Measurements from ENCODE around the gene SLC6A8.

SLC6A8 gene

DNA sequence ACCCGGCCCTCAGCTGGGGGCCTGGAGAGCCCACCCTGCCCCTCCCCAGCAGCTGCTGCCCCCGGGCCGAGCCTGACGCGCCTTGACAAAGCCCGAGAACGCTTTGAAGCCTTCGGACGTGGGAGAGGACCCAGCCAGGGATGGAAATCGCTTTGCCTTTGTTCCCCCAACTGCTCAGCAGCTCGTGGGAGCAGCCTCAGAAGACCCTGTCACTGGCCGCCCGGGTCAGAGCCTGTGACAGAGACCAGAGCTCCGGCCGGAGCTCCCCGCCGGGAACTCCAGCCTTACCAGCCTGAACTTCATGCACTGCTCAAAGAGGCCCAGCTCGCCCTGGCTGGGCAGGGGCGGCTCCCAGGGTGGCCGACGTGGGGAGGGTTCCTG lies 2.6 kb upstream of the SLC6A8 start:
- Histone ChIP-seq H3K9me3 (ENCODE audit: control insufficient read depth, low read length) (no peaks in the 10 kb centered on the region), H3K36me3 (ENCODE audit: control insufficient read depth, insufficient read depth, low read length) (no peaks in the 10 kb centered on the region), H2AFZ (no peak overlapping the region), H3K4me2 (ENCODE audit: low read length) (no peak overlapping the region), H3K27ac (no peak overlapping the region), H3K27me3 (ENCODE audit: control insufficient read depth, insufficient read depth, low read length) (no peaks in the 10 kb centered on the region), H3K79me2 (no peaks in the 10 kb centered on the region), H3K4me1 (no peaks in the 10 kb centered on the region), H3K9ac (no peak overlapping the region), H3K4me3 (ENCODE audit: low read depth, low read length) (no peak overlapping the region)
- TF ChIP-seq, protein P1, sequence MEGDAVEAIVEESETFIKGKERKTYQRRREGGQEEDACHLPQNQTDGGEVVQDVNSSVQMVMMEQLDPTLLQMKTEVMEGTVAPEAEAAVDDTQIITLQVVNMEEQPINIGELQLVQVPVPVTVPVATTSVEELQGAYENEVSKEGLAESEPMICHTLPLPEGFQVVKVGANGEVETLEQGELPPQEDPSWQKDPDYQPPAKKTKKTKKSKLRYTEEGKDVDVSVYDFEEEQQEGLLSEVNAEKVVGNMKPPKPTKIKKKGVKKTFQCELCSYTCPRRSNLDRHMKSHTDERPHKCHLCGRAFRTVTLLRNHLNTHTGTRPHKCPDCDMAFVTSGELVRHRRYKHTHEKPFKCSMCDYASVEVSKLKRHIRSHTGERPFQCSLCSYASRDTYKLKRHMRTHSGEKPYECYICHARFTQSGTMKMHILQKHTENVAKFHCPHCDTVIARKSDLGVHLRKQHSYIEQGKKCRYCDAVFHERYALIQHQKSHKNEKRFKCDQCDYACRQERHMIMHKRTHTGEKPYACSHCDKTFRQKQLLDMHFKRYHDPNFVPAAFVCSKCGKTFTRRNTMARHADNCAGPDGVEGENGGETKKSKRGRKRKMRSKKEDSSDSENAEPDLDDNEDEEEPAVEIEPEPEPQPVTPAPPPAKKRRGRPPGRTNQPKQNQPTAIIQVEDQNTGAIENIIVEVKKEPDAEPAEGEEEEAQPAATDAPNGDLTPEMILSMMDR (IDR thresholded peaks at IDR 0.05) = no peak

GRCh38 chrX:153685751-153686696 lies 1.7 kb upstream of the SLC6A8 start:
- H3K4me1 ChIP-seq = no peaks in the 10 kb centered on the region
- no peak overlapping the region for H3K4me3 ChIP-seq (ENCODE audit: low read depth, low read length)
- no peak overlapping the region for H3K9ac ChIP-seq
- no peaks in the 10 kb centered on the region for H3K36me3 ChIP-seq (ENCODE audit: control insufficient read depth, insufficient read depth, low read length)
- no peaks in the 10 kb centered on the region for H3K79me2 ChIP-seq
- no peak overlapping the region for H3K27ac ChIP-seq
- no peaks in the 10 kb centered on the region for H3K9me3 ChIP-seq (ENCODE audit: control insufficient read depth, low read length)
- H3K27me3 ChIP-seq (ENCODE audit: control insufficient read depth, insufficient read depth, low read length) = no peaks in the 10 kb centered on the region
- TF ChIP-seq, protein P1 (IDR thresholded peaks at IDR 0.05) = no peak
- no peak overlapping the region for H2AFZ ChIP-seq
- no peak overlapping the region for H3K4me2 ChIP-seq (ENCODE audit: low read length)

GRCh38 chrX:153686711-153687110 lies 1.0 kb upstream of the SLC6A8 start:
- TF ChIP-seq, protein P1 (IDR thresholded peaks at IDR 0.05) = no peak
- Histone ChIP-seq H2AFZ (no peak overlapping the region), H3K79me2 (no peaks in the 10 kb centered on the region), H3K4me3 (ENCODE audit: low read depth, low read length) (no peak overlapping the region), H3K4me2 (ENCODE audit: low read length) (no peak overlapping the region), H3K4me1 (no peaks in the 10 kb centered on the region), H3K36me3 (ENCODE audit: control insufficient read depth, insufficient read depth, low read length) (no peaks in the 10 kb centered on the region), H3K27ac (no peak overlapping the region), H3K9ac (no peak overlapping the region), H3K27me3 (ENCODE audit: control insufficient read depth, insufficient read depth, low read length) (no peaks in the 10 kb centered on the region), H3K9me3 (ENCODE audit: control insufficient read depth, low read length) (no peaks in the 10 kb centered on the region)

DNA sequence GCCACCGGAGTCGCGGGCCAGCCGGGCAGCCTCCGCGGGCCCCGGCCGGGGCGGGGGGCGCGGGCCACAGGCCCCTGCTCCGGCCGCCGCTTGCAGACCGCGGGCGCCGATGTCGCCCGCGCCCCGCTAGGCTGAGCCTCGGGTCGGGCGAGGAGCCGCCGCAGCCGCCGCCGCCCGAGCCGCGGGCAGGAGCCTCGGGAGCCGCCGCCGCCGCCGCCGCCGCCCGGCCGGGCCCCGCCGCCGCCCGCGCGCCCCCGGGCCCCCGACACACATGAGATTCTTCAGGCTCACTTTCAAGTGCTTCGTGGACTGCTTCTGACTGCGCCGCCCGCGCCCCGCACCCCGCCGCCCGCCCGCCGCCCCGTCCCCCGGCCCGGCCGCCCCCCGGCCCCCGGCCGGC lies 345 bp downstream of the SLC6A8 start:
- TF ChIP-seq, protein P1 (IDR thresholded peaks at IDR 0.05) = no peak
- Histone ChIP-seq H3K4me1 (no peaks in the 10 kb centered on the region), H3K79me2 (no peaks in the 10 kb centered on the region), H3K4me2 (ENCODE audit: low read length) (no peak overlapping the region), H3K36me3 (ENCODE audit: control insufficient read depth, insufficient read depth, low read length) (no peaks in the 10 kb centered on the region), H3K27me3 (ENCODE audit: control insufficient read depth, insufficient read depth, low read length) (no peaks in the 10 kb centered on the region), H3K9me3 (ENCODE audit: control insufficient read depth, low read length) (no peaks in the 10 kb centered on the region), H3K9ac (no peak overlapping the region), H3K27ac (no peak overlapping the region), H3K4me3 (ENCODE audit: low read depth, low read length) (no peak overlapping the region), H2AFZ (no peak overlapping the region)

DNA sequence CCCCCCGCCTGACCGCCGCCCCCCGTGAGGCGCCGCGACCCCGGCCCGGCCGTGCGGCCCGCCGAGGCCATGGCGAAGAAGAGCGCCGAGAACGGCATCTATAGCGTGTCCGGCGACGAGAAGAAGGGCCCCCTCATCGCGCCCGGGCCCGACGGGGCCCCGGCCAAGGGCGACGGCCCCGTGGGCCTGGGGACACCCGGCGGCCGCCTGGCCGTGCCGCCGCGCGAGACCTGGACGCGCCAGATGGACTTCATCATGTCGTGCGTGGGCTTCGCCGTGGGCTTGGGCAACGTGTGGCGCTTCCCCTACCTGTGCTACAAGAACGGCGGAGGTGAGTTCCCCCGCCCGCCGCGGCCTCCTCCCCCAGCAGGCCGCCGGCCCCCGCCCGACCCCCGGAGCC lies 780 bp downstream of the SLC6A8 start:
- no peaks in the 10 kb centered on the region for H3K9me3 ChIP-seq (ENCODE audit: control insufficient read depth, low read length)
- no peaks in the 10 kb centered on the region for H3K27me3 ChIP-seq (ENCODE audit: control insufficient read depth, insufficient read depth, low read length)
- H3K4me3 ChIP-seq (ENCODE audit: low read depth, low read length) = no peak overlapping the region
- no peak overlapping the region for H3K27ac ChIP-seq
- H3K79me2 ChIP-seq = no peaks in the 10 kb centered on the region
- no peak overlapping the region for H3K4me2 ChIP-seq (ENCODE audit: low read length)
- H2AFZ ChIP-seq = no peak overlapping the region
- no peaks in the 10 kb centered on the region for H3K36me3 ChIP-seq (ENCODE audit: control insufficient read depth, insufficient read depth, low read length)
- no peaks in the 10 kb centered on the region for H3K4me1 ChIP-seq
- no peak overlapping the region for H3K9ac ChIP-seq
- TF ChIP-seq, protein P1 (IDR thresholded peaks at IDR 0.05) = no peak
